T-helper 1 cell treated with Interleukin-12 subunit alpha and Interleukin-12 subunit beta and Interleukin-4 antibody, amounts not matched to agents 30 ng/mL and 1 ng/mL, for 36 hours (primary cell): ENCODE data around the gene OR9G4. TPM values are rescaled to one million over a fixed set of nuclear protein-coding genes. Genes with fewer than 3 reads are reported as not detected.

Source experiments
- intact Hi-C: fragments of 100-400 bp; cut with micrococcal nuclease; formaldehyde crosslinking; loops from one replicate; pipeline ENCODE4 v1.15.1; 2024
- total RNA-seq: library from RNA; stranded (reverse); gene quantifications from 2 replicates; pipeline ENCODE4 v1.2.3, GENCODE V29; 2022

The OR9G4 gene
- not detected in 2 replicates for total RNA-seq

- intact Hi-C loops, result no loop called here
Observed at GRCh38 chr11:56748597-56748996, at the start of gene OR9G4. Gene OR9G4, minus strand, starts transcription at chr11:56748697. Its CDS starts 4,931 bp downstream, at chr11:56743766.

GRCh38 chr11:56783448-56784041, 35.0 kb upstream of the OR9G4 start:
- intact Hi-C loops, result loop anchor here (1.0 kb wide), 1 partner anchor 159 kb away; no protein-coding TSS in a partner anchor

GRCh38 chr11:56782167-56782847, 33.8 kb upstream of the OR9G4 start:
- intact Hi-C loops, result no loop called here

GRCh38 chr11:56776809-56777208, 28.3 kb upstream of the OR9G4 start:
- intact Hi-C loops, result no loop called here

GRCh38 chr11:56764976-56765375, 16.5 kb upstream of the OR9G4 start:
- intact Hi-C loops, result no loop called here

- intact Hi-C loops, result loop anchor here (10.0 kb wide), 1 partner anchor 63 kb away; no protein-coding TSS in a partner anchor
Observed at GRCh38 chr11:56751480-56751879, 3.0 kb upstream of the OR9G4 start.

- intact Hi-C loops, result loop anchor here (10.0 kb wide), 1 partner anchor 65 kb away; no protein-coding TSS in a partner anchor
Observed at GRCh38 chr11:56750190-56750589, 1.7 kb upstream of the OR9G4 start.

GRCh38 chr11:56740886-56741285, 7.6 kb downstream of the OR9G4 start:
- intact Hi-C loops, result no loop called here

GRCh38 chr11:56740107-56740506, 8.4 kb downstream of the OR9G4 start:
- intact Hi-C loops, result no loop called here

- intact Hi-C loops, result no loop called here
Observed at GRCh38 chr11:56720513-56720912, 28.0 kb downstream of the OR9G4 start.

- intact Hi-C loops, result no loop called here
Observed at GRCh38 chr11:56716379-56716854, 32.1 kb downstream of the OR9G4 start.

GRCh38 chr11:56714206-56714605, 34.3 kb downstream of the OR9G4 start:
- intact Hi-C loops, result no loop called here

- intact Hi-C loops, result no loop called here
Observed at GRCh38 chr11:56706486-56706885, 42.0 kb downstream of the OR9G4 start.

- intact Hi-C loops, result no loop called here
Observed at GRCh38 chr11:56705784-56706396, 42.6 kb downstream of the OR9G4 start.

GRCh38 chr11:56700914-56701485, 47.5 kb downstream of the OR9G4 start:
- intact Hi-C loops, result no loop called here

GRCh38 chr11:56700242-56700913, 48.1 kb downstream of the OR9G4 start:
- intact Hi-C loops, result no loop called here

GRCh38 chr11:56698795-56699194, 49.7 kb downstream of the OR9G4 start, which contains the start of gene OR9G1:
Gene OR9G1, plus strand, starts transcription at chr11:56699095. Its CDS starts 1,293 bp downstream, at chr11:56700388.
- intact Hi-C loops, result no loop called here

- intact Hi-C loops, result no loop called here
Observed at GRCh38 chr11:56693428-56693827, 55.1 kb downstream of the OR9G4 start.
